BE2C (cell line): ENCODE data around the gene EMX2.

Experiments
- DNase-seq: peaks from one replicate; pipeline ENCODE4 v3.0.0-alpha.2; 2020
- H3K27me3 ChIP-seq: fragments of 250-450 bp; sonication (Bioruptor Pico); 2 replicates; pipeline ENCODE4 v1.5.1; 2020; ENCODE audit warnings: mild to moderate bottlenecking
- H3K36me3 ChIP-seq: fragments of 250-450 bp; sonication (Bioruptor Pico); 2 replicates; pipeline ENCODE4 v1.5.1; 2020; ENCODE audit warnings: mild to moderate bottlenecking
- H3K4me1 ChIP-seq: fragments of 250-450 bp; sonication (Bioruptor Pico); 2 replicates; pipeline ENCODE4 v1.5.1; 2020
- H3K4me3 ChIP-seq: 2 replicates; pipeline ENCODE4 v1.5.1; 2011; ENCODE audit warnings: low read depth, low read length
- H3K9me3 ChIP-seq: fragments of 250-450 bp; sonication (Bioruptor Pico); 2 replicates; pipeline ENCODE4 v1.5.1; 2020
- TF ChIP-seq, protein P1 (sequence below): IDR thresholded peaks from 2 replicates; pipeline ENCODE4 v1.5.1; 2012; ENCODE audit warnings: mild to moderate bottlenecking, low read depth, low read length

Gene EMX2

GRCh38 chr10:117537904-117538524, 4.5 kb upstream of the EMX2 start:
- Histone ChIP-seq H3K4me3 (peak overlapping the region; percentile 25), H3K4me1 (no peaks in the 10 kb centered on the region), H3K27me3 (peaks cover 95% of the 10 kb centered on the region), H3K36me3 (no peaks in the 10 kb centered on the region), H3K9me3 (no peaks in the 10 kb centered on the region)
- TF ChIP-seq, protein P1, sequence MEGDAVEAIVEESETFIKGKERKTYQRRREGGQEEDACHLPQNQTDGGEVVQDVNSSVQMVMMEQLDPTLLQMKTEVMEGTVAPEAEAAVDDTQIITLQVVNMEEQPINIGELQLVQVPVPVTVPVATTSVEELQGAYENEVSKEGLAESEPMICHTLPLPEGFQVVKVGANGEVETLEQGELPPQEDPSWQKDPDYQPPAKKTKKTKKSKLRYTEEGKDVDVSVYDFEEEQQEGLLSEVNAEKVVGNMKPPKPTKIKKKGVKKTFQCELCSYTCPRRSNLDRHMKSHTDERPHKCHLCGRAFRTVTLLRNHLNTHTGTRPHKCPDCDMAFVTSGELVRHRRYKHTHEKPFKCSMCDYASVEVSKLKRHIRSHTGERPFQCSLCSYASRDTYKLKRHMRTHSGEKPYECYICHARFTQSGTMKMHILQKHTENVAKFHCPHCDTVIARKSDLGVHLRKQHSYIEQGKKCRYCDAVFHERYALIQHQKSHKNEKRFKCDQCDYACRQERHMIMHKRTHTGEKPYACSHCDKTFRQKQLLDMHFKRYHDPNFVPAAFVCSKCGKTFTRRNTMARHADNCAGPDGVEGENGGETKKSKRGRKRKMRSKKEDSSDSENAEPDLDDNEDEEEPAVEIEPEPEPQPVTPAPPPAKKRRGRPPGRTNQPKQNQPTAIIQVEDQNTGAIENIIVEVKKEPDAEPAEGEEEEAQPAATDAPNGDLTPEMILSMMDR = no peak
- no peak for DNase-seq

GRCh38 chr10:117539361-117539773, 3.2 kb upstream of the EMX2 start:
- Histone ChIP-seq H3K36me3 (no peaks in the 10 kb centered on the region), H3K9me3 (no peaks in the 10 kb centered on the region), H3K4me1 (no peaks in the 10 kb centered on the region), H3K27me3 (peaks cover 95% of the 10 kb centered on the region), H3K4me3 (no peak overlapping the region)
- TF ChIP-seq, protein P1 = no peak
- DNase-seq = no peak

DNA sequence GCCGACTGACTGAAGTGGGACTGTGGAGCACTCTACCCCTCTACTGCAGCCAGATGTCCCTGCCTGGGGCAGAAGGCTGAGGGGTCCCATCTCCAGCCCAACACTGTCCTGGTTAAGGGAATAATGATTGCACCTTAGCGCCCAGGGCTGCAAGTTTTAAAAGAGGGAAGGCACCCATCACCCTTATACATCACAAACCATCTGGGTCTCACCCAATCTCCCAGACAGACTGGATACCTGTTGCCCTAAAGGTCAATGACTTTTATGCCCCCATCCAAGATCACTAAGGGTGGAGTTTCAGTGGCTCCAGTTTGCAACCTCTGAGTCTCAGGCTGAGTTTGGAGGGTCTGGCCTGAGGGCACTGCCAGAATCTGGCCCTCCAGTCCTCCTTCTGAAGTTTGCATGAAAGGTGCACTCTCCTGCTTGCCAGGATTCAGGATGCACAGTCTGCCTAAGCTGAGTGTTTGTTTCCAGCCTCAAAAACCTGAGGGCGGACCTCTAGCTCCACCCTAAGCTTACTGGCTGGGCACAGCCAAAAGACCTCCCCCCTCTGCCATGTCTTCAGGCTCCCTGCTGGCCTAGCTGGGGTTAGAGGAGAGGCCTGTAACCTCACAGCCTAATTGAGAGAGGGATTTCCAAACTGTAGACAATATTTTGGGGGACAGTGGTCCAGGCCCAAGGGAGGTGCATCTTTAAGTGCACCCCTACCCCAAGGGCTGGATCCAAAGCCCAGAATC, 2.5 kb upstream of the EMX2 start:
- Histone ChIP-seq H3K27me3 (peaks cover 95% of the 10 kb centered on the region), H3K4me1 (no peaks in the 10 kb centered on the region), H3K9me3 (no peaks in the 10 kb centered on the region), H3K36me3 (no peaks in the 10 kb centered on the region), H3K4me3 (no peak overlapping the region)
- DNase-seq = no peak
- TF ChIP-seq, protein P1 = no peak

- Histone ChIP-seq H3K9me3 (no peaks in the 10 kb centered on the region), H3K4me1 (no peaks in the 10 kb centered on the region), H3K27me3 (peaks cover 95% of the 10 kb centered on the region), H3K36me3 (no peaks in the 10 kb centered on the region), H3K4me3 (no peak overlapping the region)
- TF ChIP-seq, protein P1 = no peak
- DNase-seq = no peak
Observed at GRCh38 chr10:117540640-117541404, 1.7 kb upstream of the EMX2 start.

DNA sequence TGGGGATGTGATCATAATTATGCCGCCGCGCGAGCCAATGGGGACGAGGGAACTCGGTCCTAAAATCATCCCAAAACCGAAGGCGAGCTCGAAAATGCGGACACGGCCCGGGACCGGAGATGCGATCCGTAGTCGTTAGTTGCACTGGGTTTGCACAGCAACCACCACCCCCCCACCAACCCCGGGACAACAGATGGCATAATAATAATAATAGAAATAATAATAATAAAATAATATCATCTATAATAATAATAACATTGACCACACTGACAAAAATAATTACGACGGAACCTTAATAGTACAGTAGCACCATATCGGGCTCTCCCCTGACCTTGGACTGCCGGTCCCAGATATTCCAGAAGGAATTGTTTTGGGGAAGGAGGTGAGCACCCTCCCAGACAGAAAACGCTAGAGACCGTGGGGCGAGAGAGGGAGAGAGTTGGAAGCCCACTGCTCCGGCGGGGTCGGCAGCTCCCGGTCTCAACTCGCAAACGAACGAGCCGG, 1.1 kb upstream of the EMX2 start:
- Histone ChIP-seq H3K27me3 (peaks cover 95% of the 10 kb centered on the region), H3K36me3 (no peaks in the 10 kb centered on the region), H3K4me3 (no peak overlapping the region), H3K9me3 (no peaks in the 10 kb centered on the region), H3K4me1 (no peaks in the 10 kb centered on the region)
- DNase-seq = no peak
- TF ChIP-seq, protein P1 = no peak
